Adrenal gland (tissue), 12 donors: ENCODE measurements around the gene KIF4A. TPM values are rescaled to one million over a fixed set of nuclear protein-coding genes. Genes with fewer than 3 reads are reported as not detected.

ENCODE experiments used
- DNase-seq, 7 donors: peaks; one replicate each; pipeline ENCODE4 v3.0.0-alpha.2; 2019 to 2020
- H3K27ac ChIP-seq, 5 donors: fragments of 200-600 bp; sonication (generic) in 4 of 5; 1 replicate in 3 of 5; 2 replicates in 2 of 5; pipeline versions ENCODE4 v1.5.1 to v1.8.0; 2016 to 2020; ENCODE audit warnings: mild to moderate bottlenecking in 1 of 5
- H3K27me3 ChIP-seq: fragments of 200-600 bp; 2 replicates; pipeline ENCODE4 v1.8.0; 2021
- H3K36me3 ChIP-seq, 2 donors: fragments of 200-600 bp; replicated peaks in 1 of 2; 1 replicate in 1 of 2; 2 replicates in 1 of 2; pipeline versions ENCODE4 v1.5.1 to v1.8.0; 2018 to 2022
- H3K4me1 ChIP-seq, 2 donors: fragments of 200-600 bp; replicated peaks in 1 of 2; 1 replicate in 1 of 2; 2 replicates in 1 of 2; pipeline versions ENCODE4 v1.5.1 to v1.8.0; 2018 to 2021
- H3K4me3 ChIP-seq, 4 donors: fragments of 200-600 bp; sonication (generic) in 3 of 4; one replicate each; pipeline ENCODE4 v1.5.1; 2016 to 2018
- H3K9me3 ChIP-seq, 3 donors: fragments of 200-600 bp; sonication (generic) in 1 of 3; replicated peaks in 1 of 3; 1 replicate in 2 of 3; 2 replicates in 1 of 3; pipeline versions ENCODE4 v1.5.1 to v1.8.0; 2016 to 2021
- CTCF ChIP-seq, 6 experiments: fragments of 450-650 bp in 4 of 6; fragments of 200-600 bp in 2 of 6; sonication (generic) in 1 of 6; IDR thresholded peaks; 1 replicate in 5 of 6; 2 replicates in 1 of 6; pipeline versions ENCODE4 v1.5.1 to v1.8.0; 2016 to 2021; ENCODE audit warnings: antibody characterized with exemption in 6 of 6, mild to moderate bottlenecking in 2 of 6, moderate library complexity in 1 of 6
- POLR2A ChIP-seq, 2 donors: fragments of 450-650 bp; IDR thresholded peaks; one replicate each; pipeline ENCODE4 v1.6.1; 2017; ENCODE audit warnings: antibody characterized with exemption in 2 of 2, mild to moderate bottlenecking in 2 of 2, moderate library complexity in 1 of 2
- WGBS, 4 donors: extraction: QIAGEN DNeasy Blood & Tissue Kit in 2 of 4; methylation state at CpG; one replicate each; pipeline versions ENCODE4 v1.1.5 to v1.1.7; 2013 to 2017; 5-methylcytosine and 5-hydroxymethylcytosine counted together
- intact Hi-C, 2 donors: fragments of 100-400 bp; cut with DNase I; formaldehyde crosslinking; loops; one replicate each; pipeline versions ENCODE4 v1.14.1 to v1.15.0; 2022 to 2023
- polyA plus RNA-seq, 3 donors: library from polyadenylated mRNA; stranded (reverse); fragments of 200-250 nt in 2 of 3; fragments of 350-450 nt in 1 of 3; fragmentation: Illumina TruSeq in 1 of 3; extraction: RNeasy Lipid Tissue Mini Kit (QIAGEN cat#74804) in 1 of 3; gene quantifications; one replicate each; pipeline ENCODE4 v1.2.3, GENCODE V29; 2013 to 2014
- total RNA-seq, 9 donors: library from RNA; depleted of rRNA in 4 of 9; stranded (reverse); fragments of >200 nt in 4 of 9; fragments of 120-200 nt in 1 of 9; fragmentation: NEBNext Ultra II Directional in 1 of 9; extraction: Animal tissue kit (Norgen Biotek cat#: 25700) in 1 of 9; gene quantifications; one replicate each; pipeline versions ENCODE4 v1.1.0 to v1.2.4, GENCODE V29; 2013 to 2023
- donor health status: healthy with polysubstance abuse.
- donor health status: Bipolar disorder and iron deficiency.
- donor health status: DM: yes; HTN: yes; CAD: no.
- donor health status: DM: no; HTN: no; CAD: no.
- donor health status: DM: no; HTN: no; CAD: no.
- donor health status: DM: yes; HTN: yes; CAD: no.

KIF4A gene
- total and polyA plus RNA-seq, 12 donors, result 0.08 to 6.6 (median 0.44) TPM

GRCh38 chrX:70433848-70434351, 144.0 kb downstream of the KIF4A start:
- intact Hi-C loops, result no loop called here
- whole genome bisulfite sequencing, 4 donors, result 1 to 41% (median 25%) methylated on average over 35 to 37 of the region's 37 CpGs; no CpG with 5 or more reads in 1 of the 4 donors
- no peak for TF ChIP-seq POLR2A (IDR thresholded peaks at IDR 0.05)
- peak; percentile 45 to 72 (median 68) for TF ChIP-seq CTCF (IDR thresholded peaks at IDR 0.05)

GRCh38 chrX:70434352-70434866, 144.5 kb downstream of the KIF4A start:
- Histone ChIP-seq H3K9me3 (no peaks in the 10 kb centered on the region), H3K27me3 (peaks cover 4% of the 10 kb centered on the region), H3K4me1 (peaks cover 0 to 7% of the 10 kb centered on the region in 2 donors), H3K4me3 (peak overlapping the region in 3 of 4 donors; percentile 11 to 51 (median 26)), H3K36me3 (no peaks in the 10 kb centered on the region), H3K27ac (peak overlapping the region in 3 of 5 donors; percentile 51 to 69 (median 56))
- DNase-seq, result peak; percentile 82 to 92 (median 88)
- 0 to 50% (median 22%) methylated on average over 2 to 45 of the region's 45 CpGs for WGBS, 4 donors
- intact Hi-C loops, result no loop called here
- no peak for TF ChIP-seq CTCF (IDR thresholded peaks at IDR 0.05)
- TF ChIP-seq POLR2A (IDR thresholded peaks at IDR 0.05), result no peak

More at GRCh38 chrX:70433848-70434351, 144.0 kb downstream of the KIF4A start:
- Histone ChIP-seq H3K9me3 (no peaks in the 10 kb centered on the region), H3K27ac (peak overlapping the region in 3 of 5 donors; percentile 51 to 69 (median 56)), H3K36me3 (no peaks in the 10 kb centered on the region), H3K4me1 (peaks cover 0 to 7% of the 10 kb centered on the region in 2 donors), H3K27me3 (peaks cover 5% of the 10 kb centered on the region), H3K4me3 (peak overlapping the region in 3 of 4 donors; percentile 11 to 51 (median 26))
- DNase-seq, result peak; percentile 54 to 81 (median 70)

GRCh38 chrX:70434914-70435586, 145.1 kb downstream of the KIF4A start:
- peak in 6 of 7 donors; percentile 7 to 59 (median 36) for DNase-seq
- Histone ChIP-seq H3K27me3 (peaks cover 4% of the 10 kb centered on the region), H3K4me1 (peaks cover 0 to 7% of the 10 kb centered on the region in 2 donors), H3K9me3 (no peaks in the 10 kb centered on the region), H3K27ac (peak overlapping the region in 1 of 5 donors; percentile 45), H3K36me3 (no peaks in the 10 kb centered on the region), H3K4me3 (peak overlapping the region in 2 of 4 donors; percentile 26 to 51)
- 6 to 38% (median 22%) methylated on average over 8 to 17 of the region's 17 CpGs for WGBS, 4 donors
- TF ChIP-seq POLR2A (IDR thresholded peaks at IDR 0.05) (no peak), CTCF (IDR thresholded peaks at IDR 0.05) (no peak)
- intact Hi-C loops, result no loop called here

- 44 to 62% (median 49%) methylated on average over 13 to 16 of the region's 16 CpGs for WGBS, 4 donors
- no peak for TF ChIP-seq POLR2A (IDR thresholded peaks at IDR 0.05)
- no peak for TF ChIP-seq CTCF (IDR thresholded peaks at IDR 0.05)
- intact Hi-C loops, result no loop called here
- H3K9me3 ChIP-seq, result no peaks in the 10 kb centered on the region
- no peaks in the 10 kb centered on the region for H3K36me3 ChIP-seq
- peaks cover 0 to 7% of the 10 kb centered on the region in 2 donors for H3K4me1 ChIP-seq
- DNase-seq, result no peak
- no peak overlapping the region for H3K27ac ChIP-seq
- H3K27me3 ChIP-seq, result peaks cover 7% of the 10 kb centered on the region
- no peak overlapping the region for H3K4me3 ChIP-seq
These were observed 146.4 kb downstream of the KIF4A start for GRCh38 chrX:70436343-70436742.
